HG02840 (cell line): ENCODE data around the gene JAK1.

Experiments
- ATAC-seq: cut with Tn5 transposase; IDR thresholded peaks from one replicate; pipeline ENCODE4 v1.9.1; 2021; ENCODE audit warnings: mild to moderate bottlenecking, moderate library complexity, moderate number of reproducible peaks; ENCODE audit not compliant: unreplicated experiment, low FRiP score

Gene JAK1

GRCh38 chr1:64894438-64895196 is 71.7 kb downstream of the JAK1 start:
- no peak for ATAC-seq

- no peak for ATAC-seq
These were observed 72.4 kb downstream of the JAK1 start for GRCh38 chr1:64893921-64894320.

GRCh38 chr1:64892576-64893573 is 73.5 kb downstream of the JAK1 start:
- ATAC-seq: no peak

- no peak for ATAC-seq
These were observed 74.9 kb downstream of the JAK1 start for GRCh38 chr1:64891448-64891825.

GRCh38 chr1:64890699-64891447 is 75.5 kb downstream of the JAK1 start:
- ATAC-seq: no peak

GRCh38 chr1:64887689-64888217 is 78.6 kb downstream of the JAK1 start:
- no peak for ATAC-seq

- ATAC-seq: no peak
These were observed 79.5 kb downstream of the JAK1 start for GRCh38 chr1:64886877-64887276.

- ATAC-seq: no peak
These were observed 80.7 kb downstream of the JAK1 start for GRCh38 chr1:64885648-64886047.

GRCh38 chr1:64884261-64885040 is 81.9 kb downstream of the JAK1 start:
- ATAC-seq: no peak

GRCh38 chr1:64882574-64883255 is 83.6 kb downstream of the JAK1 start:
- no peak for ATAC-seq

- ATAC-seq: no peak
These were observed 85.1 kb downstream of the JAK1 start for GRCh38 chr1:64881281-64881680.

GRCh38 chr1:64880449-64880848 is 85.9 kb downstream of the JAK1 start:
- no peak for ATAC-seq

- ATAC-seq: no peak
These were observed 87.3 kb downstream of the JAK1 start for GRCh38 chr1:64878931-64879611.

- ATAC-seq: no peak
These were observed 88.3 kb downstream of the JAK1 start for GRCh38 chr1:64878090-64878489.

- no peak for ATAC-seq
These were observed 88.8 kb downstream of the JAK1 start for GRCh38 chr1:64877598-64877997.

GRCh38 chr1:64877151-64877550 is 89.2 kb downstream of the JAK1 start:
- ATAC-seq: no peak

GRCh38 chr1:64875606-64876005 is 90.7 kb downstream of the JAK1 start:
- ATAC-seq: no peak

GRCh38 chr1:64875101-64875500 is 91.2 kb downstream of the JAK1 start:
- no peak for ATAC-seq

- ATAC-seq: no peak
These were observed 91.7 kb downstream of the JAK1 start for GRCh38 chr1:64874666-64875065.
